ENCODE data around the gene CLSTN2.

GRCh38 chr3:140031170-140031569 lies 96.2 kb downstream of the CLSTN2 start:
- TF ChIP-seq CTCF (IDR thresholded peaks at IDR 0.05), result no peak
- TF ChIP-seq POLR2A (IDR thresholded peaks at IDR 0.05), result no peak
